ENCODE measurements around the gene NCOR1. TPM values are rescaled to one million over a fixed set of nuclear protein-coding genes. Genes with fewer than 3 reads are reported as not detected.
A peak's percentile ranks its signal among the peaks of the same experiment; 100 is the strongest.
"Not testable (repeated sequence)": the region's sequence is repeated elsewhere in the genome, so short reads cannot be mapped to it uniquely, and the experiment has no call there.

NCOR1 gene
- total RNA-seq, 2 experiments from 2014 or later = 68.0 to 134 TPM

GRCh38 chr17:16061631-16062030 is 153.7 kb downstream of the NCOR1 start:
- CTCF ChIA-PET (ENCODE audit: unreplicated experiment) = no interaction called here
- peaks cover 90% of the 10 kb centered on the region for H3K36me3 ChIP-seq (ENCODE audit: insufficient read depth, low read length)
- TSS peak; percentile 34 for BruUV-seq (replicated peaks)

GRCh38 chr17:16055139-16055538 is 160.2 kb downstream of the NCOR1 start:
- H3K79me2 ChIP-seq (ENCODE audit: insufficient read depth, low read depth, low read length); H4K20me1 ChIP-seq (ENCODE audit: insufficient read depth, low read length); H3K9me3 ChIP-seq (ENCODE audit: low read length); H3K4me2 ChIP-seq (ENCODE audit: low read length); H2AFZ ChIP-seq (ENCODE audit: low read length); H3K27ac ChIP-seq (ENCODE audit: low read depth, low read length, poor library complexity, severe bottlenecking); intact Hi-C loops (cut with micrococcal nuclease; ENCODE audit: unreplicated experiment); H3K4me3 ChIP-seq (ENCODE audit: low read depth, low read length, poor library complexity, severe bottlenecking); BruUV-seq (replicated peaks); H3K4me1 ChIP-seq (ENCODE audit: insufficient read depth, low read length, poor library complexity, severe bottlenecking); CTCF ChIA-PET (ENCODE audit: unreplicated experiment); DNase-seq (ENCODE audit: low spot score); H3K9me2 ChIP-seq (ENCODE audit: insufficient read depth, low read length): not testable (repeated sequence)
- POLR2A ChIA-PET = interaction anchor here (0.6 kb wide), 1 partner anchor 48 kb away, joined by 3 read pairs; no protein-coding TSS in a partner anchor
- H3K36me3 ChIP-seq (ENCODE audit: insufficient read depth, low read length) = peaks cover 81% of the 10 kb centered on the region

More at GRCh38 chr17:16061631-16062030, 153.7 kb downstream of the NCOR1 start:
- no peak for DNase-seq (ENCODE audit: low spot score)
- Histone ChIP-seq H3K4me2 (ENCODE audit: low read length) (no peak overlapping the region), H3K4me1 (ENCODE audit: insufficient read depth, low read length, poor library complexity, severe bottlenecking) (no peaks in the 10 kb centered on the region), H3K79me2 (ENCODE audit: insufficient read depth, low read depth, low read length) (no peaks in the 10 kb centered on the region), H2AFZ (ENCODE audit: low read length) (no peak overlapping the region), H3K9me3 (ENCODE audit: low read length) (no peaks in the 10 kb centered on the region), H3K4me3 (ENCODE audit: low read depth, low read length, poor library complexity, severe bottlenecking) (no peak overlapping the region), H3K9me2 (ENCODE audit: insufficient read depth, low read length) (no peaks in the 10 kb centered on the region), H4K20me1 (ENCODE audit: insufficient read depth, low read length) (no peaks in the 10 kb centered on the region), H3K27ac (ENCODE audit: low read depth, low read length, poor library complexity, severe bottlenecking) (no peak overlapping the region)
- POLR2A ChIA-PET = interaction anchor here (0.5 to 1.4 kb wide), 3 partner anchors 9 to 1788 kb away, joined by 3 to 5 read pairs (median 4); no protein-coding TSS in a partner anchor
- intact Hi-C loops (cut with micrococcal nuclease; ENCODE audit: unreplicated experiment) = no loop called here
- TF ChIP-seq EZH2phosphoT487 (IDR thresholded peaks at IDR 0.05; ENCODE audit: borderline replicate concordance, low read depth, low read length) = no peak
- TF ChIP-seq CTCF (conservative IDR thresholded peaks at IDR 0.05; ENCODE audit: low read length) = no peak

- no peak overlapping the region for H2AFZ ChIP-seq (ENCODE audit: low read length)
- H4K20me1 ChIP-seq (ENCODE audit: insufficient read depth, low read length) = no peaks in the 10 kb centered on the region
- H3K36me3 ChIP-seq (ENCODE audit: insufficient read depth, low read length) = peaks cover 70% of the 10 kb centered on the region
- intact Hi-C loops (cut with micrococcal nuclease; ENCODE audit: unreplicated experiment) = no loop called here
- TF ChIP-seq CTCF (conservative IDR thresholded peaks at IDR 0.05; ENCODE audit: low read length) = no peak
- no peak for TF ChIP-seq EZH2phosphoT487 (IDR thresholded peaks at IDR 0.05; ENCODE audit: borderline replicate concordance, low read depth, low read length)
- H3K9me3 ChIP-seq (ENCODE audit: low read length) = no peaks in the 10 kb centered on the region
- ChIA-PET POLR2A (no interaction called here), CTCF (ENCODE audit: unreplicated experiment) (no interaction called here)
- no peak overlapping the region for H3K4me2 ChIP-seq (ENCODE audit: low read length)
- no peaks in the 10 kb centered on the region for H3K4me1 ChIP-seq (ENCODE audit: insufficient read depth, low read length, poor library complexity, severe bottlenecking)
- no peak for DNase-seq (ENCODE audit: low spot score)
- no peaks in the 10 kb centered on the region for H3K79me2 ChIP-seq (ENCODE audit: insufficient read depth, low read depth, low read length)
- H3K27ac ChIP-seq (ENCODE audit: low read depth, low read length, poor library complexity, severe bottlenecking) = no peak overlapping the region
- TSS peak; percentile 7 for BruUV-seq (replicated peaks)
- no peak overlapping the region for H3K4me3 ChIP-seq (ENCODE audit: low read depth, low read length, poor library complexity, severe bottlenecking)
- no peaks in the 10 kb centered on the region for H3K9me2 ChIP-seq (ENCODE audit: insufficient read depth, low read length)
Measured at GRCh38 chr17:16052486-16052885, 162.8 kb downstream of the NCOR1 start.

All from OCI-LY7 (cell line).